NCI-H1436 treated with DMSO at 0.1 percent for 48 hours (cell line): ENCODE data around the gene CCT3.
"Not testable (repeated sequence)": the region's sequence is repeated elsewhere in the genome, so short reads cannot be mapped to it uniquely, and the experiment has no call there.

ENCODE experiments used
- DNase-seq: peaks from one replicate; lab custom pipeline; 2025; lab: John Stamatoyannopoulos, UW

The CCT3 gene

GRCh38 chr1:156338180-156338976 lies at the start of gene CCT3, which contains the start of gene TSACC:
CCT3 (minus strand) TSS chr1:156338292; CDS start chr1:156338184, 108 bp downstream.
TSACC (plus strand) TSS chr1:156338526; CDS start chr1:156339758, 1,232 bp downstream.
- DNase-seq, result peak; percentile 94

- no peak for DNase-seq
Observed at GRCh38 chr1:156387870-156388173, 49.7 kb upstream of the CCT3 start.

GRCh38 chr1:156386949-156387869 lies 49.1 kb upstream of the CCT3 start:
- no peak for DNase-seq

- DNase-seq, result no peak
Observed at GRCh38 chr1:156386134-156386901, 48.2 kb upstream of the CCT3 start.

GRCh38 chr1:156385534-156386031 lies 47.5 kb upstream of the CCT3 start:
- DNase-seq, result no peak

- DNase-seq, result no peak
Observed at GRCh38 chr1:156384658-156385057, 46.6 kb upstream of the CCT3 start.

- no peak for DNase-seq
Observed at GRCh38 chr1:156384007-156384406, 45.9 kb upstream of the CCT3 start.

- no peak for DNase-seq
Observed at GRCh38 chr1:156383023-156383422, 44.9 kb upstream of the CCT3 start.

- DNase-seq, result no peak
Observed at GRCh38 chr1:156382561-156382960, 44.5 kb upstream of the CCT3 start.

GRCh38 chr1:156379420-156380165 lies 41.5 kb upstream of the CCT3 start:
- no peak for DNase-seq

- no peak for DNase-seq
Observed at GRCh38 chr1:156378557-156378956, 40.5 kb upstream of the CCT3 start.

GRCh38 chr1:156376958-156377919 lies 39.1 kb upstream of the CCT3 start:
- DNase-seq, result no peak

GRCh38 chr1:156376146-156376545 lies 38.1 kb upstream of the CCT3 start:
- no peak for DNase-seq

- DNase-seq, result no peak
Observed at GRCh38 chr1:156373546-156373945, 35.5 kb upstream of the CCT3 start.

- no peak for DNase-seq
Observed at GRCh38 chr1:156372876-156373275, 34.8 kb upstream of the CCT3 start.

GRCh38 chr1:156372265-156372586 lies 34.1 kb upstream of the CCT3 start:
- no peak for DNase-seq

- DNase-seq, result no peak
Observed at GRCh38 chr1:156371553-156372264, 33.6 kb upstream of the CCT3 start.

GRCh38 chr1:156369685-156370286 lies 31.7 kb upstream of the CCT3 start:
- not testable (repeated sequence) for DNase-seq
